ENCODE measurements around the gene ABHD2. TPM values are rescaled to one million over a fixed set of nuclear protein-coding genes. Genes with fewer than 3 reads are reported as not detected.
A peak's percentile ranks its signal among the peaks of the same experiment; 100 is the strongest.

Gene ABHD2
- total and polyA plus RNA-seq, 2 experiments from 2014 or later, result 5.2 to 15.2 TPM

DNA sequence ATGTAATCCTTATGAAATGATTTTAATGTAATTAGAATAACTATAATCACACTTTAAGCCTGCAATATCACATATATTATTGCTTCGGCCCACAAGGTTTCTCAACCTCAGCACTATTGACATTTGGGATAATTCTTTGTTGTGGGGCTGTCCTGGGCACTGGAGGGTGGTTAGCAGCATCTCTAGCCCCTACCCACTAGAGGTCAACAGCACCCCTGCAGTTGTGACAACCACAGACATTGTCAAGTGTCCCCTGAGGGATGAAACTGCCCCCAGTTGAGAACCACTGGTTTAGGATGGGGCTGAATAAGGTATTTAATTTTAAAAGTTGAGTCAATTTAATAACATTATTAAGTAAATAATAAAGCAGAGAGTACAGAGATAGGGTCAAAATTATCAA is 6.4 kb upstream of the ABHD2 start:
- Histone ChIP-seq H3K79me2 (replicated peaks; ENCODE audit: insufficient read depth) (no peaks in the 10 kb centered on the region), H3K27me3 (ENCODE audit: insufficient read depth) (no peaks in the 10 kb centered on the region), H3K4me2 (no peak overlapping the region), H3K9me2 (ENCODE audit: insufficient read depth) (no peaks in the 10 kb centered on the region), H3K27ac (ENCODE audit: low read depth) (no peak overlapping the region), H3K36me3 (ENCODE audit: insufficient read depth) (no peaks in the 10 kb centered on the region), H3K4me3 (no peak overlapping the region), H2AFZ (no peak overlapping the region), H4K20me1 (replicated peaks; ENCODE audit: insufficient read depth) (no peaks in the 10 kb centered on the region), H3F3A (replicated peaks; ENCODE audit: low read depth) (0 out of 2 replicates have a peak, but pooled peaks cover 2% of the 10 kb centered on the region), H3K4me1 (ENCODE audit: insufficient read depth) (peaks cover 21% of the 10 kb centered on the region)
- DNase-seq (ENCODE audit: low spot score), result no peak
- Mint-ChIP-seq H3K9me3 (peaks cover 5% of the 10 kb centered on the region; the same call in 1 of the 3 replicates), H3K27me3 (ENCODE audit: insufficient read depth, low read depth, poor library complexity) (peaks cover 1% of the 10 kb centered on the region), H3K4me1 (peaks cover 25% of the 10 kb centered on the region), H3K27ac (no peak overlapping the region), H3K36me3 (ENCODE audit: low read depth) (no peaks in the 10 kb centered on the region), H3K4me3 (no peak overlapping the region)
- ATAC-seq, result peak; percentile 56
- TF ChIP-seq POLR2AphosphoS5 (IDR thresholded peaks at IDR 0.05; ENCODE audit: low read depth), result no peak
- TF ChIP-seq, protein P1, sequence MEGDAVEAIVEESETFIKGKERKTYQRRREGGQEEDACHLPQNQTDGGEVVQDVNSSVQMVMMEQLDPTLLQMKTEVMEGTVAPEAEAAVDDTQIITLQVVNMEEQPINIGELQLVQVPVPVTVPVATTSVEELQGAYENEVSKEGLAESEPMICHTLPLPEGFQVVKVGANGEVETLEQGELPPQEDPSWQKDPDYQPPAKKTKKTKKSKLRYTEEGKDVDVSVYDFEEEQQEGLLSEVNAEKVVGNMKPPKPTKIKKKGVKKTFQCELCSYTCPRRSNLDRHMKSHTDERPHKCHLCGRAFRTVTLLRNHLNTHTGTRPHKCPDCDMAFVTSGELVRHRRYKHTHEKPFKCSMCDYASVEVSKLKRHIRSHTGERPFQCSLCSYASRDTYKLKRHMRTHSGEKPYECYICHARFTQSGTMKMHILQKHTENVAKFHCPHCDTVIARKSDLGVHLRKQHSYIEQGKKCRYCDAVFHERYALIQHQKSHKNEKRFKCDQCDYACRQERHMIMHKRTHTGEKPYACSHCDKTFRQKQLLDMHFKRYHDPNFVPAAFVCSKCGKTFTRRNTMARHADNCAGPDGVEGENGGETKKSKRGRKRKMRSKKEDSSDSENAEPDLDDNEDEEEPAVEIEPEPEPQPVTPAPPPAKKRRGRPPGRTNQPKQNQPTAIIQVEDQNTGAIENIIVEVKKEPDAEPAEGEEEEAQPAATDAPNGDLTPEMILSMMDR (conservative IDR thresholded peaks at IDR 0.05; ENCODE audit: low read depth in 2 of 2), result peak; percentile 24 to 56; a peak in 3 of 4 replicates

DNA sequence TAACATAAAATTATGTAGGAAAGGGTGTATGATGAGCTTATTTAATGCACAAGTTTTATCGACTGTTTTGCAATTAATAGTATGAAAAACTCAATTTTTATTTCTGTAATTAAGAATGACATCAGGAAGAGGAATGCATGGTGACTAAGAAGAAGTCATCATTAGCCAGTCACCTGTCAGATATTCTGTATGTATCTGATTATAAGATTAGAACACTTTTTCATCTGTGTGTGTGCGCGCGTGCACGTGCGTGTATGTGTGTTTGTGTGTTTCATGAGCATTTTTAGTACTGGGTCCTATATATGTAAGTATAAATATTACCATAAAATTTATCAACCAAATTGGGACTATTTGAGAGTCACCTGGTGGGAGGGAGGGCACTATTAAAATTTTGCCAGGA is 5.0 kb upstream of the ABHD2 start:
- Histone ChIP-seq H3K9me2 (ENCODE audit: insufficient read depth) (no peaks in the 10 kb centered on the region), H3K27ac (ENCODE audit: low read depth) (no peak overlapping the region), H2AFZ (no peak overlapping the region), H4K20me1 (replicated peaks; ENCODE audit: insufficient read depth) (no peaks in the 10 kb centered on the region), H3K79me2 (replicated peaks; ENCODE audit: insufficient read depth) (no peaks in the 10 kb centered on the region), H3K4me3 (no peak overlapping the region), H3K27me3 (ENCODE audit: insufficient read depth) (no peaks in the 10 kb centered on the region), H3K36me3 (ENCODE audit: insufficient read depth) (no peaks in the 10 kb centered on the region), H3K4me2 (no peak overlapping the region), H3F3A (replicated peaks; ENCODE audit: low read depth) (peaks cover 2% of the 10 kb centered on the region; the same call in 1 of the 2 replicates), H3K4me1 (ENCODE audit: insufficient read depth) (peaks cover 27% of the 10 kb centered on the region)
- peaks cover 1% of the 10 kb centered on the region for H3K27me3 Mint-ChIP-seq (ENCODE audit: insufficient read depth, low read depth, poor library complexity)
- H3K36me3 Mint-ChIP-seq (ENCODE audit: low read depth), result no peaks in the 10 kb centered on the region
- peaks cover 5% of the 10 kb centered on the region; the same call in 1 of the 3 replicates for H3K9me3 Mint-ChIP-seq
- no peak overlapping the region for H3K4me3 Mint-ChIP-seq
- DNase-seq (ENCODE audit: low spot score), result no peak
- peaks cover 30% of the 10 kb centered on the region for H3K4me1 Mint-ChIP-seq
- no peak for ATAC-seq
- H3K27ac Mint-ChIP-seq, result no peak overlapping the region
- no peak for TF ChIP-seq POLR2AphosphoS5 (IDR thresholded peaks at IDR 0.05; ENCODE audit: low read depth)
- TF ChIP-seq CREB1 (CRISPR knock-in tag; IDR thresholded peaks at IDR 0.05; ENCODE audit: low read depth), result no peak
- no peak for TF ChIP-seq ZNF114 (CRISPR knock-in tag; IDR thresholded peaks at IDR 0.05)
- TF ChIP-seq JUNB (IDR thresholded peaks at IDR 0.05; ENCODE audit: unreplicated experiment), result no peak
- TF ChIP-seq STAT1 (IDR thresholded peaks at IDR 0.05; ENCODE audit: unreplicated experiment), result no peak
- TF ChIP-seq EZH2phosphoT487 (IDR thresholded peaks at IDR 0.05; ENCODE audit: unreplicated experiment), result no peak
- TF ChIP-seq ZNF331 (CRISPR knock-in tag; IDR thresholded peaks at IDR 0.05; ENCODE audit: low read depth), result no peak
- TF ChIP-seq, protein P2, sequence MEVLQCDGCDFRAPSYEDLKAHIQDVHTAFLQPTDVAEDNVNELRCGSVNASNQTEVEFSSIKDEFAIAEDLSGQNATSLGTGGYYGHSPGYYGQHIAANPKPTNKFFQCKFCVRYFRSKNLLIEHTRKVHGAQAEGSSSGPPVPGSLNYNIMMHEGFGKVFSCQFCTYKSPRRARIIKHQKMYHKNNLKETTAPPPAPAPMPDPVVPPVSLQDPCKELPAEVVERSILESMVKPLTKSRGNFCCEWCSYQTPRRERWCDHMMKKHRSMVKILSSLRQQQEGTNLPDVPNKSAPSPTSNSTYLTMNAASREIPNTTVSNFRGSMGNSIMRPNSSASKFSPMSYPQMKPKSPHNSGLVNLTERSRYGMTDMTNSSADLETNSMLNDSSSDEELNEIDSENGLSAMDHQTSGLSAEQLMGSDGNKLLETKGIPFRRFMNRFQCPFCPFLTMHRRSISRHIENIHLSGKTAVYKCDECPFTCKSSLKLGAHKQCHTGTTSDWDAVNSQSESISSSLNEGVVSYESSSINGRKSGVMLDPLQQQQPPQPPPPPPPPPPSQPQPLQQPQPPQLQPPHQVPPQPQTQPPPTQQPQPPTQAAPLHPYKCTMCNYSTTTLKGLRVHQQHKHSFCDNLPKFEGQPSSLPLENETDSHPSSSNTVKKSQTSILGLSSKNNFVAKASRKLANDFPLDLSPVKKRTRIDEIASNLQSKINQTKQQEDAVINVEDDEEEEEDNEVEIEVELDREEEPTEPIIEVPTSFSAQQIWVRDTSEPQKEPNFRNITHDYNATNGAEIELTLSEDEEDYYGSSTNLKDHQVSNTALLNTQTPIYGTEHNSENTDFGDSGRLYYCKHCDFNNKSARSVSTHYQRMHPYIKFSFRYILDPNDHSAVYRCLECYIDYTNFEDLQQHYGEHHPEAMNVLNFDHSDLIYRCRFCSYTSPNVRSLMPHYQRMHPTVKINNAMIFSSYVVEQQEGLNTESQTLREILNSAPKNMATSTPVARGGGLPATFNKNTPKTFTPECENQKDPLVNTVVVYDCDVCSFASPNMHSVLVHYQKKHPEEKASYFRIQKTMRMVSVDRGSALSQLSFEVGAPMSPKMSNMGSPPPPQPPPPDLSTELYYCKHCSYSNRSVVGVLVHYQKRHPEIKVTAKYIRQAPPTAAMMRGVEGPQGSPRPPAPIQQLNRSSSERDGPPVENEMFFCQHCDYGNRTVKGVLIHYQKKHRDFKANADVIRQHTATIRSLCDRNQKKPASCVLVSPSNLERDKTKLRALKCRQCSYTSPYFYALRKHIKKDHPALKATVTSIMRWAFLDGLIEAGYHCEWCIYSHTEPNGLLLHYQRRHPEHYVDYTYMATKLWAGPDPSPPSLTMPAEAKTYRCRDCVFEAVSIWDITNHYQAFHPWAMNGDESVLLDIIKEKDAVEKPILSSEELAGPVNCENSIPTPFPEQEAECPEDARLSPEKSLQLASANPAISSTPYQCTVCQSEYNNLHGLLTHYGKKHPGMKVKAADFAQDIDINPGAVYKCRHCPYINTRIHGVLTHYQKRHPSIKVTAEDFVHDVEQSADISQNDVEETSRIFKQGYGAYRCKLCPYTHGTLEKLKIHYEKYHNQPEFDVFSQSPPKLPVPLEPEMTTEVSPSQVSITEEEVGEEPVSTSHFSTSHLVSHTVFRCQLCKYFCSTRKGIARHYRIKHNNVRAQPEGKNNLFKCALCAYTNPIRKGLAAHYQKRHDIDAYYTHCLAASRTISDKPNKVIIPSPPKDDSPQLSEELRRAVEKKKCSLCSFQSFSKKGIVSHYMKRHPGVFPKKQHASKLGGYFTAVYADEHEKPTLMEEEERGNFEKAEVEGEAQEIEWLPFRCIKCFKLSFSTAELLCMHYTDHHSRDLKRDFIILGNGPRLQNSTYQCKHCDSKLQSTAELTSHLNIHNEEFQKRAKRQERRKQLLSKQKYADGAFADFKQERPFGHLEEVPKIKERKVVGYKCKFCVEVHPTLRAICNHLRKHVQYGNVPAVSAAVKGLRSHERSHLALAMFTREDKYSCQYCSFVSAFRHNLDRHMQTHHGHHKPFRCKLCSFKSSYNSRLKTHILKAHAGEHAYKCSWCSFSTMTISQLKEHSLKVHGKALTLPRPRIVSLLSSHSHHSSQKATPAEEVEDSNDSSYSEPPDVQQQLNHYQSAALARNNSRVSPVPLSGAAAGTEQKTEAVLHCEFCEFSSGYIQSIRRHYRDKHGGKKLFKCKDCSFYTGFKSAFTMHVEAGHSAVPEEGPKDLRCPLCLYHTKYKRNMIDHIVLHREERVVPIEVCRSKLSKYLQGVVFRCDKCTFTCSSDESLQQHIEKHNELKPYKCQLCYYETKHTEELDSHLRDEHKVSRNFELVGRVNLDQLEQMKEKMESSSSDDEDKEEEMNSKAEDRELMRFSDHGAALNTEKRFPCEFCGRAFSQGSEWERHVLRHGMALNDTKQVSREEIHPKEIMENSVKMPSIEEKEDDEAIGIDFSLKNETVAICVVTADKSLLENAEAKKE (CRISPR knock-in tag; IDR thresholded peaks at IDR 0.05), result no peak
- TF ChIP-seq, protein P3, sequence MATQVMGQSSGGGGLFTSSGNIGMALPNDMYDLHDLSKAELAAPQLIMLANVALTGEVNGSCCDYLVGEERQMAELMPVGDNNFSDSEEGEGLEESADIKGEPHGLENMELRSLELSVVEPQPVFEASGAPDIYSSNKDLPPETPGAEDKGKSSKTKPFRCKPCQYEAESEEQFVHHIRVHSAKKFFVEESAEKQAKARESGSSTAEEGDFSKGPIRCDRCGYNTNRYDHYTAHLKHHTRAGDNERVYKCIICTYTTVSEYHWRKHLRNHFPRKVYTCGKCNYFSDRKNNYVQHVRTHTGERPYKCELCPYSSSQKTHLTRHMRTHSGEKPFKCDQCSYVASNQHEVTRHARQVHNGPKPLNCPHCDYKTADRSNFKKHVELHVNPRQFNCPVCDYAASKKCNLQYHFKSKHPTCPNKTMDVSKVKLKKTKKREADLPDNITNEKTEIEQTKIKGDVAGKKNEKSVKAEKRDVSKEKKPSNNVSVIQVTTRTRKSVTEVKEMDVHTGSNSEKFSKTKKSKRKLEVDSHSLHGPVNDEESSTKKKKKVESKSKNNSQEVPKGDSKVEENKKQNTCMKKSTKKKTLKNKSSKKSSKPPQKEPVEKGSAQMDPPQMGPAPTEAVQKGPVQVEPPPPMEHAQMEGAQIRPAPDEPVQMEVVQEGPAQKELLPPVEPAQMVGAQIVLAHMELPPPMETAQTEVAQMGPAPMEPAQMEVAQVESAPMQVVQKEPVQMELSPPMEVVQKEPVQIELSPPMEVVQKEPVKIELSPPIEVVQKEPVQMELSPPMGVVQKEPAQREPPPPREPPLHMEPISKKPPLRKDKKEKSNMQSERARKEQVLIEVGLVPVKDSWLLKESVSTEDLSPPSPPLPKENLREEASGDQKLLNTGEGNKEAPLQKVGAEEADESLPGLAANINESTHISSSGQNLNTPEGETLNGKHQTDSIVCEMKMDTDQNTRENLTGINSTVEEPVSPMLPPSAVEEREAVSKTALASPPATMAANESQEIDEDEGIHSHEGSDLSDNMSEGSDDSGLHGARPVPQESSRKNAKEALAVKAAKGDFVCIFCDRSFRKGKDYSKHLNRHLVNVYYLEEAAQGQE (IDR thresholded peaks at IDR 0.05; ENCODE audit: unreplicated experiment), result no peak

Data from GM23338 (cell line).